ENCODE results near the gene UTP14A. TPM values are rescaled to one million over a fixed set of nuclear protein-coding genes. Genes with fewer than 3 reads are reported as not detected.

The UTP14A gene
- total and polyA plus RNA-seq, 7 donors, result 5.5 to 18.2 (median 15.0) TPM

DNA sequence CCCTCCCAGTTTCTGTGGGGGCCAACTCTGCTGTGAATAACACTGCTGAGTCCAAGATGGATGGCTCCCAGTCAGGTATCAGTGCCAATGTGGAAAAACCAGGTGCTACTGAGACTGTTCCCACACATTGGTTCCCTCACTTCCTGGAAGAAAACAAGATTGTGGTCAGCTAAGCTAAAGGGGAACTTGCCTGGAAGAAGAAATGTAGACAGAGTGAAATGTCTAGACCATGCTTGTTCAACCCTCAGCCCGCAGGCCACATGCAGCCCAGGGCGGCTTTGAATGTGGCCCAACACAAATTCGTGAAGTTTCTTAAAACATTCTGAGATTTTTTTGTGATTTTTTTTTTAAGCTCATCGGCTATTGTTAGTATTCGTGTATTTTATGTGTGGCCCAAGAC is 28.6 kb upstream of the UTP14A start:
- no peak overlapping the region for H3K27ac ChIP-seq
- WGBS, 2 donors, result 94 to 96% methylated on average over 5 of the region's 5 CpGs
- H3K9me3 ChIP-seq, result no peaks in the 10 kb centered on the region
- intact Hi-C loops (cut with DNase I), result no loop called here
- no peaks in the 10 kb centered on the region for H3K4me1 ChIP-seq
- no peak overlapping the region for H3K4me3 ChIP-seq
- TF ChIP-seq, protein P1, sequence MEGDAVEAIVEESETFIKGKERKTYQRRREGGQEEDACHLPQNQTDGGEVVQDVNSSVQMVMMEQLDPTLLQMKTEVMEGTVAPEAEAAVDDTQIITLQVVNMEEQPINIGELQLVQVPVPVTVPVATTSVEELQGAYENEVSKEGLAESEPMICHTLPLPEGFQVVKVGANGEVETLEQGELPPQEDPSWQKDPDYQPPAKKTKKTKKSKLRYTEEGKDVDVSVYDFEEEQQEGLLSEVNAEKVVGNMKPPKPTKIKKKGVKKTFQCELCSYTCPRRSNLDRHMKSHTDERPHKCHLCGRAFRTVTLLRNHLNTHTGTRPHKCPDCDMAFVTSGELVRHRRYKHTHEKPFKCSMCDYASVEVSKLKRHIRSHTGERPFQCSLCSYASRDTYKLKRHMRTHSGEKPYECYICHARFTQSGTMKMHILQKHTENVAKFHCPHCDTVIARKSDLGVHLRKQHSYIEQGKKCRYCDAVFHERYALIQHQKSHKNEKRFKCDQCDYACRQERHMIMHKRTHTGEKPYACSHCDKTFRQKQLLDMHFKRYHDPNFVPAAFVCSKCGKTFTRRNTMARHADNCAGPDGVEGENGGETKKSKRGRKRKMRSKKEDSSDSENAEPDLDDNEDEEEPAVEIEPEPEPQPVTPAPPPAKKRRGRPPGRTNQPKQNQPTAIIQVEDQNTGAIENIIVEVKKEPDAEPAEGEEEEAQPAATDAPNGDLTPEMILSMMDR (IDR thresholded peaks at IDR 0.05), result no peak
- TF ChIP-seq POLR2AphosphoS5 (IDR thresholded peaks at IDR 0.05), result no peak
- no peak for TF ChIP-seq POLR2A (IDR thresholded peaks at IDR 0.05)
- TF ChIP-seq EP300 (IDR thresholded peaks at IDR 0.05), result no peak
- no peaks in the 10 kb centered on the region for H3K36me3 ChIP-seq
- H3K27me3 ChIP-seq, result no peaks in the 10 kb centered on the region
- DNase-seq, result no peak

DNA sequence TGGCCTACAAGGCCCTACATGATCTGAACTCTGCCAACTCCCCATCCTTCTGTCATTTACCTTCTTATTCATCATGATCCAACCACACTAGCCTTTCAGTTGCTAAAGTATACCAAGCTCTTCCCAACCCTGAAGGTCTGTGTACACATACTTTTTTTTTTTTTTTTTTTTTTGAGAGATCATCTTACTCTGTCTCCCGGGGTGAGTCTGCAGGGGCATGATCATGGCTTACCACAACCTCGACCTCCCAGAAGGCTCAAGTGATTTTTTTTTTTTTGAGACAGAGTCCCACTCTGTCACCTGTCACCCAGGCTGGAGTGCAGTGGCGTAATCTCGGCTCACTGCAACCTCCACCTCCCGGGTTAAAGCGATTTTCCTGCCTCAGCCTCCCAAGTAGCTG is 5.9 kb upstream of the UTP14A start:
- Histone ChIP-seq H3K4me3 (no peak overlapping the region), H3K4me1 (no peaks in the 10 kb centered on the region), H3K27ac (no peak overlapping the region), H3K27me3 (no peaks in the 10 kb centered on the region), H3K36me3 (no peaks in the 10 kb centered on the region), H3K9me3 (no peaks in the 10 kb centered on the region)
- WGBS, 2 donors, result 89 to 90% methylated on average over 6 of the region's 6 CpGs
- DNase-seq, result no peak
- intact Hi-C loops (cut with DNase I), result no loop called here
- TF ChIP-seq POLR2A (IDR thresholded peaks at IDR 0.05) (no peak), EP300 (IDR thresholded peaks at IDR 0.05) (no peak), POLR2AphosphoS5 (IDR thresholded peaks at IDR 0.05) (no peak)
- TF ChIP-seq, protein P1 (IDR thresholded peaks at IDR 0.05), result no peak

- no peak for TF ChIP-seq POLR2AphosphoS5 (IDR thresholded peaks at IDR 0.05)
- no peak for TF ChIP-seq EP300 (IDR thresholded peaks at IDR 0.05)
- TF ChIP-seq POLR2A (IDR thresholded peaks at IDR 0.05), result no peak
- TF ChIP-seq, protein P1 (IDR thresholded peaks at IDR 0.05), result no peak
- Histone ChIP-seq H3K27ac (no peak overlapping the region), H3K9me3 (no peaks in the 10 kb centered on the region), H3K27me3 (no peaks in the 10 kb centered on the region), H3K4me3 (no peak overlapping the region), H3K4me1 (peaks cover 0 to 7% (median 4%) of the 10 kb centered on the region in 4 donors), H3K36me3 (peaks cover 0 to 51% (median 5%) of the 10 kb centered on the region in 4 donors)
- 92 to 93% methylated on average over 2 of the region's 2 CpGs for WGBS, 2 donors
- DNase-seq, result no peak
- intact Hi-C loops (cut with DNase I), result loop anchor here (5.0 kb wide), 1 partner anchor 66 kb away; the partner anchor contains the start of gene ZDHHC9
These were observed 2.7 kb downstream of the UTP14A start for GRCh38 chrX:129908636-129909035.

DNA sequence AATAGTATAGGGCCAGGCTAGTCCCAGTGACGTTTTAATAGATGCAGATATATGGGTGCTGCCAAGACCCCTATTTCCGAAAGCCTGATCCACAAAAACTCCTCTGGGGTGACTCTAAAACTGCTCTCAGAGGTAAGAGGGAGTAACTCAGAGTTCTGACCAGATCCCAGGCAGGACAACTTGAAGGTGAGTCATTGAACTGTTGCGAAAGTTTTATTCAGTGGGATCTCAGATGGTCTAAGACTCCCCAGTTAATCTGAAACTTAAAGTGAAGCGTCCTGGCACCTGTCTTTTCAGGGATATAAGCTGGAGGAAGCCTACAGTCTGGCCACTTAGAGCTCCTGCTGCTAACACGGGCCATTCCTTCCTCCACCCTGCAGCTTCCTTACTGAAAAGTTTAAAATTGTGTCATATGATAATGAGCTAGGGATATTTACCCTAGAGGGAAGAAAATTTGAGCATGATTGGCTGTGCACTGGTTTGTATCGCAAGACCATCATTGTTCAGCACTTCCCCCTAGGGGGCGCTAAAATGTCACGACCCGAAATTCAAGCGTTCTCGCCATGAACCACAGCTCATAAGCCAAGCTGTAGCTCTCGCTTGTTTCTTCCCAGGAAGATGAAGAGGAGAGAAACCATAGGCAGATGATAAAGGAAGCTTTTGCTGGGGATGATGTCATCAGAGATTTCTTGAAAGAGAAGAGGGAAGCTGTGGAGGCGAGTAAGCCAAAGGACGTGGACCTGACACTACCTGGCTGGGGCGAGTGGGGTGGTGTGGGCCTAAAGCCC is 19.5 kb downstream of the UTP14A start:
- 43 to 44% methylated on average over 15 of the region's 15 CpGs for whole genome bisulfite sequencing, 2 donors
- intact Hi-C loops (cut with DNase I), result loop anchor here (1.0 to 2.0 kb wide), 2 partner anchors 103 to 135 kb away; no protein-coding TSS in a partner anchor
- DNase-seq, result peak; percentile 82
- Histone ChIP-seq H3K9me3 (no peaks in the 10 kb centered on the region), H3K27ac (no peak overlapping the region), H3K4me3 (no peak overlapping the region), H3K27me3 (no peaks in the 10 kb centered on the region), H3K36me3 (peaks cover 0 to 46% (median 0%) of the 10 kb centered on the region in 4 donors), H3K4me1 (no peaks in the 10 kb centered on the region)
- TF ChIP-seq POLR2AphosphoS5 (IDR thresholded peaks at IDR 0.05), result no peak
- TF ChIP-seq, protein P1 (IDR thresholded peaks at IDR 0.05), result peak; percentile 16 to 66 (median 50)
